WERI-Rb-1 (cell line): ENCODE results near the gene TYW1B.
"Not testable (repeated sequence)": the region's sequence is repeated elsewhere in the genome, so short reads cannot be mapped to it uniquely, and the experiment has no call there.

Experiments used
- DNase-seq: peaks from one replicate; pipeline ENCODE4 v3.0.0-alpha.2; 2020
- H3K27ac ChIP-seq: fragments of 250-450 bp; sonication (Bioruptor Pico); 2 replicates; pipeline ENCODE4 v1.5.1; 2020; ENCODE audit warnings: mild to moderate bottlenecking, moderate library complexity
- H3K27me3 ChIP-seq: fragments of 250-450 bp; sonication (Bioruptor Pico); 2 replicates; pipeline ENCODE4 v1.5.1; 2021; ENCODE audit warnings: mild to moderate bottlenecking, low read depth, moderate library complexity; ENCODE audit not compliant: insufficient read depth, severe bottlenecking
- H3K36me3 ChIP-seq: fragments of 250-450 bp; sonication (Bioruptor Pico); 2 replicates; pipeline ENCODE4 v1.5.1; 2020; ENCODE audit warnings: mild to moderate bottlenecking, moderate library complexity
- H3K4me3 ChIP-seq: 2 replicates; pipeline ENCODE4 v1.5.1; 2011; ENCODE audit warnings: low read depth, mild to moderate bottlenecking, control low read depth, low read length
- H3K9me3 ChIP-seq: fragments of 250-450 bp; sonication (Bioruptor Pico); 2 replicates; pipeline ENCODE4 v1.5.1; 2021; ENCODE audit warnings: mild to moderate bottlenecking, moderate library complexity; ENCODE audit not compliant: severe bottlenecking
- TF ChIP-seq, protein P1 (sequence below): IDR thresholded peaks from 2 replicates; pipeline ENCODE4 v1.5.1; 2011; ENCODE audit warnings: low read depth, mild to moderate bottlenecking, control low read depth, inconsistent platforms, low read length

TYW1B gene

GRCh38 chr7:72829687-72830354 lies 1.8 kb upstream of the TYW1B start:
- H3K9me3 ChIP-seq, H3K27me3 ChIP-seq: not testable (repeated sequence)
- peak; percentile 31 for DNase-seq
- Histone ChIP-seq H3K36me3 (peaks cover 15% of the 10 kb centered on the region), H3K4me3 (peak overlapping the region; percentile 63), H3K27ac (peak overlapping the region; percentile 81)
- TF ChIP-seq, protein P1, sequence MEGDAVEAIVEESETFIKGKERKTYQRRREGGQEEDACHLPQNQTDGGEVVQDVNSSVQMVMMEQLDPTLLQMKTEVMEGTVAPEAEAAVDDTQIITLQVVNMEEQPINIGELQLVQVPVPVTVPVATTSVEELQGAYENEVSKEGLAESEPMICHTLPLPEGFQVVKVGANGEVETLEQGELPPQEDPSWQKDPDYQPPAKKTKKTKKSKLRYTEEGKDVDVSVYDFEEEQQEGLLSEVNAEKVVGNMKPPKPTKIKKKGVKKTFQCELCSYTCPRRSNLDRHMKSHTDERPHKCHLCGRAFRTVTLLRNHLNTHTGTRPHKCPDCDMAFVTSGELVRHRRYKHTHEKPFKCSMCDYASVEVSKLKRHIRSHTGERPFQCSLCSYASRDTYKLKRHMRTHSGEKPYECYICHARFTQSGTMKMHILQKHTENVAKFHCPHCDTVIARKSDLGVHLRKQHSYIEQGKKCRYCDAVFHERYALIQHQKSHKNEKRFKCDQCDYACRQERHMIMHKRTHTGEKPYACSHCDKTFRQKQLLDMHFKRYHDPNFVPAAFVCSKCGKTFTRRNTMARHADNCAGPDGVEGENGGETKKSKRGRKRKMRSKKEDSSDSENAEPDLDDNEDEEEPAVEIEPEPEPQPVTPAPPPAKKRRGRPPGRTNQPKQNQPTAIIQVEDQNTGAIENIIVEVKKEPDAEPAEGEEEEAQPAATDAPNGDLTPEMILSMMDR = peak; percentile 44; the same call in 1 of the 2 replicates

GRCh38 chr7:72829291-72829686 lies 1.3 kb upstream of the TYW1B start:
- peaks cover 12% of the 10 kb centered on the region for H3K36me3 ChIP-seq
- DNase-seq = peak; percentile 97
- not testable (repeated sequence) for H3K9me3 ChIP-seq, H3K27me3 ChIP-seq
- peak overlapping the region; percentile 63 for H3K4me3 ChIP-seq
- peak overlapping the region; percentile 81 for H3K27ac ChIP-seq

- not testable (repeated sequence) for DNase-seq, H3K36me3 ChIP-seq, H3K9me3 ChIP-seq, H3K27ac ChIP-seq, H3K27me3 ChIP-seq, H3K4me3 ChIP-seq
These were observed 4.0 kb downstream of the TYW1B start for GRCh38 chr7:72823765-72824732.

DNA sequence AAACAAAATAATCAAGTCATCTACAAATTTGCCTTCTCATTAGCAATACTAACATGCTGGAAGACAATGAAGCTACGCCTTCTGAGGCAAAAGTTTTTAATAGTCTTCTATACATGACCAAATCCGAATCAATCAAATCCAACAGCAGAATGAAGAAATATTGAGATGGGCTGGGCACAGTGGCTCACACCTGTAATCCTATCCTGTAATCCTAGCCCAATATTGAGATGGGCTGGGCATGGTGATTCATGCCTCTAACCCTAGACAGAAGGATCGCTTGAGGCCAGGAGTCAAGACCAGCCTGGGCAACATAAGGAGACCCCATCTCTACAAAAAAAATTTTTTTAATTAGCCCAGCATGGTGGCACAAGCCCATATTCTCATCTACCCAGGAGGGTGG lies 5.5 kb downstream of the TYW1B start:
- DNase-seq, H3K4me3 ChIP-seq, H3K27me3 ChIP-seq, H3K9me3 ChIP-seq, H3K27ac ChIP-seq, H3K36me3 ChIP-seq: not testable (repeated sequence)

DNA sequence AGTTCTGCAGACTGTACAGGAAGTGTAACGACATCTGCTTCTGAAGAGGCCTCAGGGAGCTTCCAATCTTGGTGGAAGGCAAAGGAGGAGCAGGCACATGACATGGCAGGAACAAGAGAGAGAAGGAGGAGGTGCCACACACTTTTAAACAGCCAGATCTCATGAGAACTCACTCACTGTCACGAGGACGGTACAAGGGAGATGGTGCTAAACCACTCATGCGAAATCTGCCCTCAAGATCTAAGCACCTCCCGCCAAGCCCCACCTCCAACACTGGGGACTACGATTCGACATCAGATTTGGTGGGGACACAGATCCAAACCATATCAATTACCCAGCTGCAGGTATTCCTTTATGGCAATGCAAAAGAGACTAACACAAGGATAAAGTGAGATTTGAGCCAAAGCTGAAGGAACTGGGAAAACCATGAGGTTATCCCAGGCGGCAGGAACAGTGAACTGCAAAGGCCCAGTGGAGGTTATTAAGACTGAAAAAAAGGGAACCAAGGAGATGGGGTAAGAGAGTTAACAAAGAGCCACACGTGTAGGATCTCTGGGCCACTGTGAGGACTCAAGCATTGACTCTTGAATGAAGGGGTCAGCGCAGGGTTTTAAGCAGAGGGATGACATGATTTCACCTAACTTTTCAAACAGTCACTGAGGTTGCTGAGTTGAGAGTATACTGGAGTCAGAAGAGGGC lies 9.2 kb downstream of the TYW1B start:
- H3K36me3 ChIP-seq, DNase-seq, H3K27ac ChIP-seq, H3K9me3 ChIP-seq, H3K27me3 ChIP-seq, H3K4me3 ChIP-seq: not testable (repeated sequence)

GRCh38 chr7:72817661-72818060 lies 10.3 kb downstream of the TYW1B start:
- H3K27me3 ChIP-seq, DNase-seq, H3K9me3 ChIP-seq, H3K27ac ChIP-seq, H3K4me3 ChIP-seq, H3K36me3 ChIP-seq: not testable (repeated sequence)

DNA sequence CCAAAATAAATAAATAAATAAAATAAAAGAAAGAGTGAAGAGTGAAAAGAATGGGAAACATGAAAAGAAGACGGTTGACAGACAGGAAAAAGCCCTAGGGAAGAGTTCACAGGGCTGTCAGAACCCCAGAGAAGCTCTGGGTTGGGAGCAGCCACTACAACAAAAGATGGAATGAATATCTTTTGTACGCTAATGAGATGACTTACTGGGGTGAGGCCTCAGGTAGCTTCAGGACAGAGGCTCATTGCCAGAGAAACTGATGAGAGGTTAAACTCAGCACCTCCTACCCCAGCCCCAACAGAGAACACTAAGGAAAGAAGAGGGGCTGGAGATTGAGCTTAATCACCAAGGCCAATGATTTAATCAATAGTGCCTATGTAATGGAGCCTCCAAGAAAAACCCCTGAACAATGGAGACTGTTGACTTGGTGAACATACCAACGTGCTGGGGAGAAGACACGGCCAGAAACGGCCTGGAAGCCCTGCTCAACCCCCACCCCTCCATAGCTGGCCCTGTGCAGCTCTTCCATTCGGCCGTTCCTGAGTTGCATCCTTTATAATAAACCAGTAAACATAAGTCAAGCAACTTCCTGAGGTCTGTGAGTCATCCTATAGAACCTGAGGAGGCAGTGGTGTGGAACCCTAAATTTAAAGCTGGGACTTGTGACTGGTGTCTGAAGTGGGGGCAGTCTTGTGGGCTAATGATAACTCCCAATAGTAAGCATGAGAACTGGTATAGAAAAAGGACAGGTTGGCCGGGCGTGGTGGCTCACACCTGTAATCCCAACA lies 11.4 kb downstream of the TYW1B start:
- H3K36me3 ChIP-seq, H3K9me3 ChIP-seq, H3K27me3 ChIP-seq, DNase-seq, H3K27ac ChIP-seq, H3K4me3 ChIP-seq: not testable (repeated sequence)

- DNase-seq, H3K27ac ChIP-seq, H3K9me3 ChIP-seq: not testable (repeated sequence)
These were observed 17.6 kb downstream of the TYW1B start for GRCh38 chr7:72810437-72810836.

DNA sequence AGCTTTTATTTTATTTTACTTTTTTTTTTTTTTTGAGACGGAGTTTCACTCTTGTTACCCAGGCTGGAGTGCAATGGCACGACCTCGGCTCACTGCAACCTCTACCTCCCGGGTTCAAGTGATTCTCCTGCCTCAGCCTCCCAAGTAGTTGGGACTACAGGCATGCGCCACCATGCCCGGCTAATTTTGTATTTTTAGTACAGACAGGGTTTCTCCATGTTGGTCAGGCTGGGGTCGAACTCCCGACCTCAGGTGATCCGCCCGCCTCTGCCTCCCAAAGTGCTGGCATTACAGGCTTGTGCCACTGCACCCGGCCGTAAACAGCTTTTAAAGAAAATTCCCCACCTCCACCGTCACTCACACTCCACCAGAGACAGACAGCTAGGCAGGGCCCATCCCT lies 19.5 kb downstream of the TYW1B start:
- not testable (repeated sequence) for H3K9me3 ChIP-seq, DNase-seq, H3K27ac ChIP-seq, H3K36me3 ChIP-seq, H3K4me3 ChIP-seq, H3K27me3 ChIP-seq

More at GRCh38 chr7:72810437-72810836, 17.6 kb downstream of the TYW1B start:
- not testable (repeated sequence) for H3K4me3 ChIP-seq, H3K27me3 ChIP-seq, H3K36me3 ChIP-seq

- not testable (repeated sequence) for H3K36me3 ChIP-seq, H3K9me3 ChIP-seq, DNase-seq, H3K27me3 ChIP-seq, H3K27ac ChIP-seq, H3K4me3 ChIP-seq
These were observed 21.1 kb downstream of the TYW1B start for GRCh38 chr7:72806851-72807250.
